GM12878 (cell line): ENCODE results near the gene SP2. TPM values are rescaled to one million over a fixed set of nuclear protein-coding genes. Genes with fewer than 3 reads are reported as not detected.

ENCODE experiments used
- CEBPB ChIP-seq, 2 experiments: fragments of 150-350 bp in 1 of 2; IDR thresholded peaks; 2 replicates each; pipeline ENCODE4 v1.6.1; 2012 to 2014; ENCODE audit warnings: low read depth in 2 of 2, low read length in 2 of 2, borderline replicate concordance in 1 of 2, inconsistent platforms in 1 of 2
- CHD2 ChIP-seq: IDR thresholded peaks from 2 replicates; pipeline ENCODE4 v1.6.1; 2011; ENCODE audit warnings: low read depth, low read length, improper control_type of control experiment, borderline replicate concordance
- CHD4 ChIP-seq: fragments of 200-600 bp; sonication (generic); IDR thresholded peaks from 2 replicates; pipeline ENCODE4 v1.6.1; 2016; ENCODE audit warnings: mild to moderate bottlenecking
- CTCF ChIP-seq, 3 experiments: IDR thresholded peaks in 2 of 3; conservative IDR thresholded peaks in 1 of 3; 2 replicates each; pipeline ENCODE4 v1.5.1; 2011; ENCODE audit warnings: low read depth in 3 of 3, low read length in 3 of 3, mild to moderate bottlenecking in 3 of 3, control low read depth in 2 of 3, moderate library complexity in 2 of 3, inconsistent platforms in 1 of 3, mixed read lengths in 1 of 3; ENCODE audit not compliant: control insufficient read depth in 2 of 3, insufficient read depth in 1 of 3; ENCODE audit errors: extremely low read depth in 1 of 3
- ELK1 ChIP-seq: IDR thresholded peaks from 2 replicates; pipeline ENCODE4 v1.6.1; 2012; ENCODE audit warnings: low read depth, low read length, improper control_type of control experiment
- HDAC6 ChIP-seq: fragments of 200-600 bp; sonication (generic); IDR thresholded peaks from one replicate; pipeline ENCODE4 v1.8.0; 2017; ENCODE audit warnings: antibody characterized with exemption; ENCODE audit not compliant: unreplicated experiment
- HDGF ChIP-seq: fragments of 450-650 bp; IDR thresholded peaks from 2 replicates; pipeline ENCODE4 v1.6.1; 2016; ENCODE audit warnings: antibody characterized with exemption
- MTA3 ChIP-seq: IDR thresholded peaks from 2 replicates; pipeline ENCODE4 v1.6.1; 2012; ENCODE audit warnings: low read length, inconsistent platforms, borderline replicate concordance
- NBN ChIP-seq: fragments of 450-650 bp; IDR thresholded peaks from 2 replicates; pipeline ENCODE4 v1.6.1; 2016
- POLR2AphosphoS2 ChIP-seq: IDR thresholded peaks from 2 replicates; pipeline ENCODE4 v1.6.1; 2011; ENCODE audit warnings: low read depth, mild to moderate bottlenecking, low read length, improper control_type of control experiment, moderate library complexity
- PRDM15 ChIP-seq: fragments of 450-650 bp; formaldehyde crosslinking; IDR thresholded peaks from 2 replicates; pipeline ENCODE4 v1.4.0; 2020; ENCODE audit warnings: mild to moderate bottlenecking, moderate library complexity
- REST ChIP-seq: IDR thresholded peaks from 2 replicates; pipeline ENCODE4 v1.6.1; 2012; ENCODE audit warnings: mild to moderate bottlenecking, low read depth, low read length
- SREBF2 ChIP-seq: IDR thresholded peaks from 2 replicates; pipeline ENCODE4 v1.6.1; 2012; ENCODE audit warnings: mild to moderate bottlenecking, low read length
- polyA plus RNA-seq, 11 experiments: library from polyadenylated mRNA; depleted of rRNA in 4 of 11; unstranded in 6 of 11; stranded (reverse) in 5 of 11; fragments of >200 nt; fragmentation: Nextera tagmentation in 4 of 11; fragmentation: Illumina TruSeq in 1 of 11; extraction: Ambion mirVana in 4 of 11; extraction: Trizol in 1 of 11; gene quantifications; 1 replicate in 1 of 11; 2 replicates in 10 of 11; pipeline versions ENCODE4 v1.2.1 to v1.2.3, GENCODE V29; 2011 to 2016; ENCODE audit warnings: inconsistent platforms in 2 of 11, missing spikeins in 2 of 11, low read depth in 1 of 11
- total RNA-seq, 4 experiments: library from RNA; depleted of rRNA in 3 of 4; stranded (reverse); fragments of >200 nt in 3 of 4; fragmentation: Illumina TruSeq in 1 of 4; extraction: Trizol in 1 of 4; gene quantifications; 2 replicates each; pipeline versions ENCODE4 v1.2.1 to v1.2.3, GENCODE V29; 2013 to 2021

SP2 gene
- total and polyA plus RNA-seq, 10 of the 15 experiments (the other 5 are each of a cell fraction or from before 2014, with no cell fraction given), result 1.2 to 19.1 (median 4.8) TPM

- no peak for TF ChIP-seq CTCF (IDR thresholded peaks at IDR 0.05 in 2 of 3, conservative IDR thresholded peaks at IDR 0.05 in 1 of 3; ENCODE audit: control insufficient read depth in 2 of 3, extremely low read depth in 1 of 3, insufficient read depth in 1 of 3, low read depth in 3 of 3, low read length in 3 of 3)
- no peak for TF ChIP-seq CHD4
- no peak for TF ChIP-seq SREBF2
- TF ChIP-seq CEBPB (IDR thresholded peaks at IDR 0.05; ENCODE audit: borderline replicate concordance in 1 of 2, low read depth in 2 of 2, low read length in 2 of 2), result no peak
- no peak for TF ChIP-seq HDAC6
- no peak for TF ChIP-seq MTA3
- no peak for TF ChIP-seq NBN
- TF ChIP-seq POLR2AphosphoS2, result no peak
- TF ChIP-seq PRDM15 (CRISPR knock-in tag), result no peak
- TF ChIP-seq HDGF, result no peak
- TF ChIP-seq ELK1, result no peak
- TF ChIP-seq REST, result no peak
- no peak for TF ChIP-seq CHD2
Measured at GRCh38 chr17:47884905-47885730, 10.9 kb upstream of the SP2 start (continued).
